ENCODE data around the gene SELENOP. TPM values are rescaled to one million over a fixed set of nuclear protein-coding genes. Genes with fewer than 3 reads are reported as not detected.

SELENOP gene
- total RNA-seq, 1 experiment from 2014 or later = 1.9 TPM

DNA sequence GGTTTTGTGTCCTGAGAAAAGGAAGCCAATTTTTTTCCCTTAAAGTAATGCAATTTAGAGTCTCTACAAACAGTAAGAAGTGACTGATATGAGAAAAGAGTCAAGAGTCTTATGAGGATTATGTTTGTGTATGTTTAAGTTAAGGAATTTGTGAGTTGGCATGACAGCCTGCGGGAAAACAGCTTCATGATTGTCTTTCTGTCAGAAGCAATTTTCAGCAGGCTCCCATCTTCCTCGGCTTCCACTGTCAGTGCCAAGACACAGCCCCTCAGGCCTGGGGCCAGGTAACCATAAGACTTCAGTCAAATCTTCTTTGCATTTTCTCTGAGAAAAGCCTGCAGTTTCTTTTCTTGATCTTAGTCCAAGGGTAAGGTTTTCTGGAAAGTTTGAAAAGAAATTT lies 17.0 kb upstream of the SELENOP start:
- CTCF ChIA-PET = interaction anchor here (1.0 kb wide), 1 partner anchor 61 kb away, joined by 4 read pairs; no protein-coding TSS in a partner anchor

DNA sequence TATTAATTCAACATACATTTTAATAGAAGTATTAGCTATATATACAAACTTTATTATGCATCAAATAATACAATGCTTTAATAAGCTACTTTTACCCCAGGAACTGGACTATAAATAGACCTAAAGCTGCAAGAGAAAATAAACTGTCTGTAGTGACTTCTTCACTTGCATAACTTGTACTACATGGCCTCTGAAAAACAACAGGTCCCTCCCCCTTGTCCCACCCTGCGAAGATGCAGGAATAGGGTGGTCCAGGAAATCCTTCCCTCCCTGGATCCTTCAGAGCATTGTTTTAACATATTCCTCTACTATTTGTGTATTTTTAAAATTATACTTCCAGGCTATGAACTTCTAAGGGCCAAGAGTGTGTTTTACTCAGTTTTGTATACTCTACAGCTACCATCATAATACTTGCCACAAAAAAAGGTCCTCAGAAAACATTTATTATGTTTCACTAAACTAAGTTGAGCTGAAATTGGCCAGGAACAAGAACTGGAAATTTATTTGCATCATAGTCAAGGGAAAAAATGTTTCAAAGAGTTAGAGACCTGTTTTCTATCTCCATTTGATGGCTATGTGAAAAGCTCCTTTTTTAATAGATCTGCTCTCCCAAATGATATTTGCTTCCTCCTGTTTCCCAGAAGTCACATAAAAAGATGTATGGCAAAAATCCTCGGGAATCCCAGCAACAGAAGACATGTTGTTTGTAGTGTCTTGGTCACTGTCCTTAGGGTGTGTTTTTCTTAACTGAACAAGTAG lies 15.2 kb upstream of the SELENOP start:
- Histone ChIP-seq H3K27ac (ENCODE audit: low read depth, low read length, poor library complexity, severe bottlenecking) (no peak overlapping the region), H3K9me3 (ENCODE audit: low read depth, low read length, poor library complexity, severe bottlenecking) (no peaks in the 10 kb centered on the region), H3K27me3 (replicated peaks; ENCODE audit: insufficient read depth, low read depth, low read length, poor library complexity) (no peaks in the 10 kb centered on the region), H3K4me1 (ENCODE audit: insufficient read depth, low read length, poor library complexity, severe bottlenecking) (no peaks in the 10 kb centered on the region), H3K36me3 (ENCODE audit: insufficient read depth, low read length, poor library complexity, severe bottlenecking) (no peaks in the 10 kb centered on the region), H3K4me3 (ENCODE audit: low read depth, low read length, poor library complexity, severe bottlenecking) (no peak overlapping the region)
- intact Hi-C loops (cut with micrococcal nuclease; ENCODE audit: unreplicated experiment) = no loop called here
- BruUV-seq (replicated peaks) = no TSS peak
- no peak for DNase-seq (ENCODE audit: low spot score)
- TF ChIP-seq, protein P1, sequence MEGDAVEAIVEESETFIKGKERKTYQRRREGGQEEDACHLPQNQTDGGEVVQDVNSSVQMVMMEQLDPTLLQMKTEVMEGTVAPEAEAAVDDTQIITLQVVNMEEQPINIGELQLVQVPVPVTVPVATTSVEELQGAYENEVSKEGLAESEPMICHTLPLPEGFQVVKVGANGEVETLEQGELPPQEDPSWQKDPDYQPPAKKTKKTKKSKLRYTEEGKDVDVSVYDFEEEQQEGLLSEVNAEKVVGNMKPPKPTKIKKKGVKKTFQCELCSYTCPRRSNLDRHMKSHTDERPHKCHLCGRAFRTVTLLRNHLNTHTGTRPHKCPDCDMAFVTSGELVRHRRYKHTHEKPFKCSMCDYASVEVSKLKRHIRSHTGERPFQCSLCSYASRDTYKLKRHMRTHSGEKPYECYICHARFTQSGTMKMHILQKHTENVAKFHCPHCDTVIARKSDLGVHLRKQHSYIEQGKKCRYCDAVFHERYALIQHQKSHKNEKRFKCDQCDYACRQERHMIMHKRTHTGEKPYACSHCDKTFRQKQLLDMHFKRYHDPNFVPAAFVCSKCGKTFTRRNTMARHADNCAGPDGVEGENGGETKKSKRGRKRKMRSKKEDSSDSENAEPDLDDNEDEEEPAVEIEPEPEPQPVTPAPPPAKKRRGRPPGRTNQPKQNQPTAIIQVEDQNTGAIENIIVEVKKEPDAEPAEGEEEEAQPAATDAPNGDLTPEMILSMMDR (conservative IDR thresholded peaks at IDR 0.05; ENCODE audit: low read depth, low read length) = no peak
- POLR2A ChIA-PET (ENCODE audit: low non-redundant PET) = no interaction called here
- CTCF ChIA-PET = no interaction called here

More for the DNA sequence above, 17.0 kb upstream of the SELENOP start:
- no peaks in the 10 kb centered on the region for H3K27me3 ChIP-seq (replicated peaks; ENCODE audit: insufficient read depth, low read depth, low read length, poor library complexity)
- no peak for TF ChIP-seq EZH2 (IDR thresholded peaks at IDR 0.05; ENCODE audit: borderline replicate concordance, low read depth, low read length, poor library complexity, severe bottlenecking)
- TF ChIP-seq, protein P1 (conservative IDR thresholded peaks at IDR 0.05; ENCODE audit: low read depth, low read length) = no peak
- POLR2A ChIA-PET (ENCODE audit: low non-redundant PET) = no interaction called here
- no peak overlapping the region for H3K4me3 ChIP-seq (ENCODE audit: low read depth, low read length, poor library complexity, severe bottlenecking)
- no TSS peak for BruUV-seq (replicated peaks)
- no peaks in the 10 kb centered on the region for H3K36me3 ChIP-seq (ENCODE audit: insufficient read depth, low read length, poor library complexity, severe bottlenecking)
- no peak for DNase-seq (ENCODE audit: low spot score)
- H3K9me3 ChIP-seq (ENCODE audit: low read depth, low read length, poor library complexity, severe bottlenecking) = no peaks in the 10 kb centered on the region
- intact Hi-C loops (cut with micrococcal nuclease; ENCODE audit: unreplicated experiment) = no loop called here
- H3K4me1 ChIP-seq (ENCODE audit: insufficient read depth, low read length, poor library complexity, severe bottlenecking) = no peaks in the 10 kb centered on the region
- no peak overlapping the region for H3K27ac ChIP-seq (ENCODE audit: low read depth, low read length, poor library complexity, severe bottlenecking)

DNA sequence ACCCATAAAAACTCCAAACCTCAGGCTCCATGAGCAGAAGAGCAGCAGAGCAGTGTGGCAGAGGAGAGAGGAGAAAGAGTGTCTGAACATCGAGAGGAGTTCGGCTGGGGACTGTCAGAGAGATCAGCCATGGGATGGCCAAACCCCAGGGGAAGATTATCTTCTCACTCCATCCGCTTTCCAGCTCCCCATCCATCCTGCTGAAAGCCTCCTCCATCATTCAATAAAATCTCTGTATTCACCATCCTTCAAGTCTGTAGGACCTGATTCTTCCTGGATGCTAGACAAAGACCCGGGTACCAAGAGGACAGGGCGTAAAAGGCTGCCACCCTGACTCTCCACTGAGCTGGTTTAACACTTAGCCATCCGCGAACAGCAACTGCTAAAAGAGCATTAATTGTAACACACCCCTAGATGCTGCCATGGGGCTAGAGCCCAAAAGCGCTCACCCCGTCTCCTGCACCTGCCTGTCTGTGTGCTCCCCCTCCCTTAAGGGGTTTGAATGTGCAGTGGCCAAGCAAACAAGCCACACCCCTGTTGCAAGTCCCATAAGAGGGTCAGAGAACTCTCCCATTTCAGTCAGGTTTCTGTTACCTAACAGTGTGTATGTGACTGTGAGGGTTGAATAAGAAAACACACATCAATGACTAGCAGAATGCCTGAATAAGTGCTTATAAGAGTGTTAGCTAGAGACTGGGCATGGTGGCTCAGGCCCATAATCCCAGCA lies 13.9 kb upstream of the SELENOP start:
- Histone ChIP-seq H3K27me3 (replicated peaks; ENCODE audit: insufficient read depth, low read depth, low read length, poor library complexity) (no peaks in the 10 kb centered on the region), H3K9me3 (ENCODE audit: low read depth, low read length, poor library complexity, severe bottlenecking) (no peaks in the 10 kb centered on the region), H3K4me1 (ENCODE audit: insufficient read depth, low read length, poor library complexity, severe bottlenecking) (no peaks in the 10 kb centered on the region), H3K36me3 (ENCODE audit: insufficient read depth, low read length, poor library complexity, severe bottlenecking) (no peaks in the 10 kb centered on the region), H3K4me3 (ENCODE audit: low read depth, low read length, poor library complexity, severe bottlenecking) (no peak overlapping the region), H3K27ac (ENCODE audit: low read depth, low read length, poor library complexity, severe bottlenecking) (no peak overlapping the region)
- no peak for DNase-seq (ENCODE audit: low spot score)
- ChIA-PET POLR2A (ENCODE audit: low non-redundant PET) (no interaction called here), CTCF (no interaction called here)
- no TSS peak for BruUV-seq (replicated peaks)
- TF ChIP-seq, protein P1 (conservative IDR thresholded peaks at IDR 0.05; ENCODE audit: low read depth, low read length) = no peak
- no peak for TF ChIP-seq EZH2 (IDR thresholded peaks at IDR 0.05; ENCODE audit: borderline replicate concordance, low read depth, low read length, poor library complexity, severe bottlenecking)
- intact Hi-C loops (cut with micrococcal nuclease; ENCODE audit: unreplicated experiment) = no loop called here
